Transverse colon (tissue), 4 donors: Measurements from ENCODE around the gene ANKUB1.

Source experiments
- CTCF ChIP-seq, 5 experiments: fragments of 200-600 bp in 3 of 5; fragments of 450-650 bp in 2 of 5; sonication (generic) in 3 of 5; IDR thresholded peaks; 1 replicate in 2 of 5; 2 replicates in 3 of 5; pipeline ENCODE4 v1.5.1; 2016 to 2017; ENCODE audit warnings: antibody characterized with exemption in 5 of 5, inconsistent platforms in 3 of 5, mild to moderate bottlenecking in 2 of 5, moderate library complexity in 1 of 5
- EP300 ChIP-seq: sonication (generic); formaldehyde crosslinking; IDR thresholded peaks from one replicate; pipeline ENCODE4 v1.6.1; 2017; ENCODE audit warnings: antibody characterized with exemption, low read depth
- POLR2A ChIP-seq: fragments of 450-650 bp; IDR thresholded peaks from one replicate; pipeline ENCODE4 v1.6.1; 2016; ENCODE audit warnings: antibody characterized with exemption, mild to moderate bottlenecking, moderate library complexity
- POLR2AphosphoS5 ChIP-seq, 3 donors: sonication (generic); formaldehyde crosslinking; IDR thresholded peaks; one replicate each; pipeline ENCODE4 v1.6.1; 2016; ENCODE audit warnings: antibody characterized with exemption in 3 of 3

GRCh38 chr3:149812606-149813366 lies 20.4 kb upstream of the ANKUB1 start, which contains the start of gene RNF13:
- TF ChIP-seq POLR2AphosphoS5 (IDR thresholded peaks at IDR 0.05) (peak; percentile 71 to 96 (median 86)), CTCF (IDR thresholded peaks at IDR 0.05) (no peak), EP300 (no peak), POLR2A (peak; percentile 96)
